HG02884 (cell line): Measurements from ENCODE around the gene STARD13.
"Not testable (repeated sequence)": the region's sequence is repeated elsewhere in the genome, so short reads cannot be mapped to it uniquely, and the experiment has no call there.

ENCODE experiments used
- ATAC-seq: cut with Tn5 transposase; IDR thresholded peaks from one replicate; pipeline ENCODE4 v1.9.1; 2021; ENCODE audit warnings: mild to moderate bottlenecking, moderate library complexity; ENCODE audit not compliant: unreplicated experiment

The STARD13 gene

DNA sequence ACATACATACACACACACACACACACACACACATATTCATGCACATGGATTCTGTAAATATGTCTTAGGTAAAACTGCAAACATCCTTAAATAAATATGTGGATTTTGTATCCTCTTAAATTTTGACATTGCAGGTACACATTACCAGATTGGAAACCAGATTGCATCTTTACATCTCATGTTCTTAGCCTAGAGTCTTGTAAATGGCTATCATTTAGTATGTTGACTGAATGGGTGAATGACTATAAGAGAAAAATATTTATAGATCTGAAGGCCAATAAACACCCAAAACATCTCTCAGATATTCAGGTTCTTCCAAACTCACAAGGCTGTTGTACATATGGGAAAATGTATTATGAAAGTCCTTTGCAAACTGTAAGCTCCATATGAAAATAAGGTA lies 104.3 kb downstream of the STARD13 start:
- no peak for ATAC-seq

DNA sequence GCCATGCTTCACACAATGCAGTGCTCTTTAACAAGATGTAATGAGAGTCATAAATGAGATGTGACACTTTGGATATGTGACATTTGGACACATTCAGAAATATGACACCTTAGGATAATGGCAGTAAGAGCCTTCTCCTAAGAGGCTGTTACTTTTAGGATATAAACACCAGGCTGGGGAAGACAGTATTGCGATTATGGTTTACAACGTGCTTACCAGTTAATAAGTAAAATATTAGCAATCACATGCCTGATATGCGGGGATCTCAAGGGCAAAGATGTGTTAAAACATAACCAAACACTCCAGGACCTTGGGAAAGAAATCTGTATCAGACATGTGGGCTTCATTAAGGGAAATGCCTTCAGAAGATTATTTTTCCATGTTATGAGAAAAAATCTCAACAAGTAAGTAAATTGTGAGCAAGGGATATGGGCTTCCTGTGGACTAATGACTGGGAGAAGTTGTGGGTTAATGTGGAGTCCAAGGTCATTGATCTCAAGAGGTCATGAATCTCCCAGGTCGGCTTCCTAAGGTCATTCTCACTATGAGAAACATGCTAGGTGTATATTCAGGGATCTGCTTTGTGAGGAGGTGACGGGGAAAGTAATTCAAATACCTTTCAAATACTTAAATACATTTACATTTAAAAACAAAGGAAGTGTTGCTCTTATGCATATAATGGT lies 105.3 kb downstream of the STARD13 start:
- no peak for ATAC-seq

DNA sequence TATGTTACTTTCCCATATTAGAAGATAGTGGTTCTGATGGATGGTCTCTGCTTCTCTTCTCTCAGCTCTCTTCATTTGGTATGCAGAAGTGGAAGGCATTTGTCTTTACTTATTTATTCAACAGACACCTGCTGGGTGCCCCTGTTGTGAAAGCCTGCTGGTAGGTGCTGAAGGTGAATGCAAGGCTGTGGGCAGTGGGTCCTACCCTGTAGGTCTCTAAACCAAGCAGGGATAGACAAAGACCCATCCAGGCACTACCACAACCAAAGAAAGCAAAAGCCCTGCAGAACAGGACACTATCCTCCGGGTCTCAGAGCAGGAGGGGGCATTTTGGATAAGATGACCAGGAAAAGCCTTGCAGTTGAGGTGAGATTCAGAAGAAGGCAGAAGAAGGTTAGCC lies 106.1 kb downstream of the STARD13 start:
- no peak for ATAC-seq

DNA sequence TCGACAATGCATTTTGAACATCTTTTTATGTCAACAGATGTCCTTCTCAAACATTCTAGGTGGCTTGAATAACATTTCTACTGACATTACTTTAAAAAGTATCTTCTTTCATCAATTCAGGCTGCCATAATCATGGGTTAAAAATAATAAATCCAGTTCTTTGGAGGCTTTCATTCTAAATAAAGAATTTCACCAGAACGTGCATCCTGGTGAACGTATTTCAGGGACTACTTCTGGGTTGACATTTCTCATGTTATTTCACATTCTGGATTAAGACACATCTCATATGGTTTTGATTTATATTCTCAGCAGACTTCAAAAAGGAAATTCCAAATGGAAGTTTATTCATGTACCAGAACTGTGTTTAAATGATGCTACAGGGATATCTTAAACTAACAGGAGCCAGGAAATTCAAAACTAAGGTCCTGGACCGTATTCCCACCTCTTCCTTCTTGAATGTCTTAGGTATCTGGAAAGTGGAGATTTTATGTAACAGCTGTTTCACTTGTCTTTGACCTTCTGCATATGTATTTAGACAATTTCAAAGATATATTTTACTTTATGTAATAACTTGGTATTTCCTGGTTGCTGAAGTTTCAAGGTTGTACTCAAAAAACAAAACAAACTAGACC lies 107.2 kb downstream of the STARD13 start:
- no peak for ATAC-seq

DNA sequence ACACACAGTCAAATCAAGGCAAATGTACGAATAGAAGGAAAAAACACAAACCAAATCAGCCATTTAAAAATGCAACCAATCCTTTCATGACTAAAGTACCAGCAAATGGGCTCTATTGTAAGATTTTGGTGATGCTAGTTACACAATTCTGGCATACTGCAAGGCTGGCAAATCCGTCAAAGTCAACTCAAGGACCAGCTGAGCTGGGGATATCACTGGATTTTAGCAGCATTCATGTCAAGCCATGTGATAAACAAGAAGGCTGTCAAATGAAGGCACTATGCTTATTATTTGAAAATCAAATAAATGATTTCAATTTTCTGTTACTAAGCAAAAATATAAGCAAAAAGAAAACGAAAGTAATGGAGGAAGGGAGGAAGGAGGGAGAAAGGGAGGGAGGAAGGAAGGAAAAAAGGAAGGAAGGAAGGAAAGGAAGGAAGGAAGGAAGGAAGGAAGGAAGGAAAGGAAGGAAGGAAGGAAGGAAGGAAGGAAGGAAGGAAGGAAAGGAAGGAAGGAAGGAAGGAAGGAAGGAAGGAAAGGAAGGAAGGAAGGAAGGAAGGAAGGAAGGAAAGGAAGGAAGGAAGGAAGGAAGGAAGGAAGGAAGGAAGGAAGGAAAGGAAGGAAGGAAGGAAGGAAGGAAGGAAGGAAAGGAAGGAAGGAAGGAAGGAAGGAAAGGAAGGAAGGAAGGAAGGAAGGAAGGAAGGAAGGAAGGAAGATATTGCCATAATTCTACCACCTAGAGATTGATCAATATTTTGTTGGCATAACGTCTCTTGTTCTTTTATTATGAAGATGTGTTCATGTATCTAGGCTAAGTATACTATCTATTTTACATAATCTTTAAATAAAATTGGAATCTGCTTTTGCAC lies 108.0 kb downstream of the STARD13 start:
- not testable (repeated sequence) for ATAC-seq

DNA sequence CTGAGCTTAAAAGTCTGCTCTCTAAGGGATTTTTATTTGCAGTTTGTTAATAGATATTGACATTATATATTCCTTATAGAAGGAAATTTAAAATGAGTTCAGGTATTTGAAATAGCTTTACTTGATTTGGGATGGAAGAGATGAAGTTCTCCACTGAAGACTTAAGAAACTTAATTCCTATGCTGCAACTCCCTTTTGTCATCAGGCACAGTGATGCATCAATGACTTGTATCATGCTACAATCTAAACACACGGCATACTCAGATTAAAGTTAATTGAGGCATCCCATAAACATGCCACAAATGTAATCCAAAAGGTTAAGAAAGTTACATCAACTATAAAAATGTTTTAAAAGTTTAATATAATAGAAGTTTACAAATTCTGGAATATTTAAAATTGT lies 109.0 kb downstream of the STARD13 start:
- no peak for ATAC-seq

DNA sequence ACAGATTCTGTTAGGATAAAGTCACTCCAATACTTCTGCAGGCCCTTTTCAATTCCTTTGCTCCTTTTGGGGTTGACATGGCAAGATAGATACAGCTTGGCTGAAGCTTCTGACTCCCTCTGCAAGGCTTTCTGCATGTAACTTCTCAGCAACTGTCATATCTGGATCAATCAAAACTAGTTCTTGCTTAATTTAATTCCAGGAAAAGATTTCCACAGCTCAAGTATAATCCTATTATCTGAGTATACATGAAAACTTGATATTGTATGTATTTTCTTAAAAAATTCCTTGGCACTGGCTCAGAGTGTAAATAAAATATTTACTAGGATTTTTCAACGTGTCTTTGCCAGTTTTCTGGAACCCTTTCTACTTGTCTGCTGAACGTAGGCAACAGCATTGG lies 109.6 kb downstream of the STARD13 start:
- ATAC-seq = no peak

DNA sequence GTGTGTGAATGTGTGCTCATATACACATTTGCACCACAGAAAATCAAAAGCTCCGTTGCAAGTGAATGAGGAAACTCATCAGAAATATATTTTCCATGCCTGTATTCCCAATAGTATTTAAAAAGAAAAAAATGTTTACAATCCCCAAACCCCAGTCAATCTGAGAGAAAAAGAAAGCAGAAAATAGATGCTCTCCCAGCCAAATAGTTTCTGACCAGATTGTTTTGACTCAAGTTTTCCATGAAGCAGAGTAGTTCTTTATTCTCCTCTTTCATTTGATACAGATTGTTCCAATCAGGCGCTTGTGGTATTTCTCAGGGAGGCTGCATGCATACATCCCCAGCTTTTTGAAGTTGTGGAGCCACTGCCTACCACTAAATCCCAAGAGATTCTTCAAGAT lies 110.6 kb downstream of the STARD13 start:
- ATAC-seq = no peak

DNA sequence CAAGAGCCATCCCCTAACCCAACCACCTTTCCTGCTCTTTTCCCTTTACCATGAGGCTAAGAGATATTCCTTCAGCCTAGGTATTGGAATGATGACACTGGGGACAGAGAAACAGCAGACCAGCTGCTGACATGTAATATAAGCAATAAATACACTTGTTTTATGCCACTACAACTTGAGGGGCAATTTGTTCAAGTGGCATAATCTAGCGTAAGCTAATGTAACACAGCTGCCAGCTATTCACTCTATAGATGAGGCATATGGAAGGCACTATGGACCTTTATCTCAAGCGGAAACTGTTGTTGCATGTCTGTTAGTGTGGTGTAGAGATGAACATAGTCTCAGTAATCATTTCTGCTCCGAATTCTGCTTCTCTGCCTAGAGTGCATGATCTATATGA lies 111.1 kb downstream of the STARD13 start:
- no peak for ATAC-seq

DNA sequence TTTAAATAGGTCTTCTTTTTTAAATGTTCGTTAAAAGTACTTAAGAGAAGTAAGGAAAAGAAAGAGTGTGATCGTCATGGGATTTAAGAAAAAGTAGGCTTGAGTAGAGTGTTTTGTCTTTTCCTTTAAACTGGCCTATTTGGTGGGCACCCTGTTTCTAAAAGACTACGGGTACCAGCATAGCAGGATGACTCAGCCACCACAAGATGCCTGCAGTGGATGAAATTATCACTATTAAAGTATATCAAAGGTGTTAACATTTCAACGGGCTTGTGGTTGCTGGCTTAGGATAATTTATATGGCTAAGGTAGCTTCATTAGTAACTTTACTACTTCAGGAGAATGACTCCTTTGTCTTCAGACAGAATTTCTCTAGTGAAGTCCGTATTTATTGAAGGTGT lies 112.6 kb downstream of the STARD13 start:
- ATAC-seq = no peak

DNA sequence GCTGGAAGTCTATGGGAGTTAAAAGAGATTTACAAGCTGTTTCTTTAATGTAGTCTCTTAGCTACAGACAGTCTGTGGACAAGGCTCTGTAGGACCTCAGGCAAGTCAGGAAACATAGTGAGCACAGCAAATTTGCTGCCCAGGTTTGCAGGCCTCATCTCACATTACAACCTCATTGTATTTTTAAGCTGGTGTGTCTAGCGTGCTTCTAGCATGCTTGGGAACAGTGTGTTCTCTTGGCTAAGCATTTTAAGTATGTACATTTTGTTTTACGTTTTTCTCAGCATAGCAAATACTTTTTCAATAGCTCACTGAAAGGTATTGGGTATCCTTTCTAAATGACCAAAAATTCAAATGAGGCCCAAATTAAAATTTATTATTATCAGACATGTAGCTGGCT lies 113.2 kb downstream of the STARD13 start:
- no peak for ATAC-seq

DNA sequence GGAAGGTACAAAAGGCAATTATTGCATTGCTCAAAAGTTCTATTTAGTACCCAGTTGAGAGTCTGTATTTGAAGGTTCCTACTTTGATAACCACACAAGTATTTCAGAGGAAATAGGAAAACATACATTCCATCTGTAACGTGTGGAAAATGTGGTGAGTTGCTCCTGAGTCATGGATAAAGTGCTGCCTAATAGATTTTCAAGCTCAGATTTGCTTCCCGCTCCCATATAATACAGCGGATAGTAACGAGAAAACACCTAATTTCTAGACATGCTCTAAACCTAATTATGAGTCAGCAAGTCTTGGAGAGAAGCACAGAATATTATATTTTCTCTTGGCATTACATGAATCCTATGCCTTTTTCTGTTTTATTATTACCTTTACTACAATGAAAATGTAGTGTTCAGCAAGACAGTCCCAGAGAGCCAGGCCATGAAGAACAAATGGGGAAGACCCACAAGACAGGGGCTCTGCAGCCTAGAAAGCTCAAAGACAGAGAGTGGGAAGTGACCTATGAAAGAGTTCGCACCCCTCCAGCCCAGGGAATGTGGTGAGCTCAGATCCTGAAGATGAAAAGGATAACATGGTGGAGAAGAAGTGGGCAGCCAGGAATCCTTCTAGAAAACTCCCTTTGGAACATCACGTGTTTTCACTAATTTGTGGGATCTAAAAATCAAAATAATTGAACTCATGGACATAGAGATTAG lies 116.1 kb downstream of the STARD13 start:
- ATAC-seq = no peak

DNA sequence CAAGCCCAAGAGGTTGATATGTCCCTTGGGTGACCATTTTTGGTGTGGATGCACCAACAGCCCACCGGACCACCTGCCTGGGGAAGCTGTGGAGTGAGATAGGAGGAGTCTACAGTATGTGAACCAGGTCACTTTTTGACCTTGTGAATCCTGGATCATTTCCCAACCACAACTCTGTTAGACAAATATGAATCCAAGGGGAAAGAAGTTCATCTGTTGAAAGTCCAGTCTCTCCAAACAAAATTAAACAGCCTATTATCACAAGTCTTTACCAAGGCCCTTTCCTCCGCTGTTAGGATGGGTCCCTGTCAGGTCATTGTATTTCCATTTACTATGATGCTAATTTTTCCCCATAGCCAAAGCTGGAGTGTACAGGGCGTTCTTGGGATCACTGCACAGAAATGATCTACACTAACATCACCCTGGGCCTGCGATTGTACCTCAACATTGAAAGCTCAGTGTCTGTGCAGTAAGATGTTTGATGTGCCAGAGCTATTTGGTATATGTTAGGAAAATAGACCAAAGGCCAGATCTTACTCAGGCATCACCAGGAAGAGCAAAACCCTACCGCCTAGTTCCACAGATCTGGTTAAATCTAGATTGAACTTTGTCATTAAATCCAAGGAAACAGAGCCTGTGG lies 117.1 kb downstream of the STARD13 start:
- ATAC-seq = no peak

DNA sequence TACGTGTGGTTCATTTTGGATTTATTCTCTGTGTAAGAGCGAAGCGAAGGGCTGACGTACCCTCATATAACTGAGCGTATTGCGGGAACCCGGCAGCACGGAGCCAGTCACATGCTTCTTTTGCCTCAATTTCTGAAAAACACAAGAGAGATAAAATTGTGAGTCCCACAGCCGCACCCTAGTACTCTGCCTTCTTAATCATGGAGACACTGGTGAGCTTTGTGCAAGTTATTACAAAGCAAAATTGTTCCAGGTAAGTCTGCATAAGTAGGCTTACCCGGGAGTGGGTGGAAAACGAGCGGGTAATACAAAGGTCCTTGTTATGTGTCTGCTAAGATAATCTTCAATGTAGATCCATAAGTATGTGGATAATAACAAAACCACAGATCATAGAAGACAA lies 118.1 kb downstream of the STARD13 start:
- ATAC-seq = no peak

DNA sequence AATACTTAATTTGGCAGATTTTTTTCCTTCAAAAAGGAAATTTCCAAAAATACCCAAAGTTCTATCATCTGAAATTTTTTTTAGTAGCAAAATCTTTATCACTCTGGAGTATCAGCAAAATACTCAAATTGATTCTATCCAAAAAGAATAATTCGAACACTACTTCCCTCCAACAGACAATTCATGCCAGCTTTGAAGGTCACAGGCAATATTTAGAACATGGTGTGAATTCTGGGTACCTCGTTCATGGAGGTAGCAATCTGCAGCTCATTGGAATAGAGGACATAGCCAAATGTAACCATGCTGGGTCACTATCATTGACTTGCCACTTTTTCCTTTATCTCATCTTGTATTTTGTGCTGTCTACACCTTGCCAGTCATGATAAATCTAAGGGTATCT lies 119.8 kb downstream of the STARD13 start:
- no peak for ATAC-seq

DNA sequence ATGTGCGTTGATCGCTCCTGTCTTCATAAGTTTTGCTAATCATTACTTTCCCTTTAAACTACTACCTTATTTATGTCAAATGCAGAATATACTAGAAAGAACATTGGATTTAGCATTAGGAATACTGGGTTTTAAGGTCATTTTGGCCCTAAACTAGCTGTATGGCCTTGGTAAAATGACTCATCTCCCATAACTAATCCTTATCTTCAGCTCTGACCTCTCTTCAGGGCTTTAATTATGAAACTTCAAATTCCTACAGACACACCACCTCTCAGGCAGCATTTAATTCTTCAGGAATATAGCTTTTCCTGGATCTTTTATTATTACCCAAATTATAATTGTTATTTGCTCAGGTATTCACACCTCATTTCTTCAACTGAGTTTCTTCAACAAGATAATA lies 121.2 kb downstream of the STARD13 start:
- no peak for ATAC-seq

DNA sequence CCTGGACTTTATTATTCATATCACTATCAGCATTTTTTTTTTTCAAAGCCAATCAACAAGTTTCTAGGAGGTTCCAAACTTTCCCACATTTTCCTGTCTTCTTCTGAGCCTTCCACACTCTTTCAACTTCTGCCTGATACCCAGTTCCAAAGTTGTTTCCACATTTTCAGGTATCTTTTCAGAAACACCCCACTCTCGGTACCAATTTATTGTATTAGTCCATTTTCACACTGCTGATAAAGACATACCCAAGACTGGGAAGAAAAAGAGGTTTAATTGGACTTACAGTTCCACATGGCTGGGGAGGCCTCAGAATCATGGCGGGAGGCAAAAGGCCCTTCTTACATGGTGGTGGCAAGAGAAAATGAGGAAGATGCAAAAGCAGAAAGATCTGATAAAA lies 122.8 kb downstream of the STARD13 start:
- not testable (repeated sequence) for ATAC-seq

DNA sequence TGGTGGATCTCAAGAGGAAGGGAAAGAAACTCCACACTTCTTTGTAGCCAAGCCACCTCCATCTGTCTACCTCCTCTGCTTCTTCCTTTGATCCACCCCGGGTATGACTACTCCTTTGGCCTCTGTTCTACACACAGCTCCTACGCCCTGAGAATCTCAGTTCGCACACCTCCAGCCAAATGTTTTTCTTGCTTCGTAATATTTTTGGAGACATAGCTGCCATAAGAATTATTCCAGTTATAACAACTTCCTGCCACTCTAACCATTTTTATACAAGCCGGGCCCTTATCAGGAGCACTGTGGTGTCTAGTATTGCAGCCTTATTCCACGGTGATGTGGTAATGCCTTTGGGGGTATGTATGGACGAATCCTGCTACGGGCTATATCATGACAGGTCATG lies 126.7 kb downstream of the STARD13 start:
- ATAC-seq = no peak

DNA sequence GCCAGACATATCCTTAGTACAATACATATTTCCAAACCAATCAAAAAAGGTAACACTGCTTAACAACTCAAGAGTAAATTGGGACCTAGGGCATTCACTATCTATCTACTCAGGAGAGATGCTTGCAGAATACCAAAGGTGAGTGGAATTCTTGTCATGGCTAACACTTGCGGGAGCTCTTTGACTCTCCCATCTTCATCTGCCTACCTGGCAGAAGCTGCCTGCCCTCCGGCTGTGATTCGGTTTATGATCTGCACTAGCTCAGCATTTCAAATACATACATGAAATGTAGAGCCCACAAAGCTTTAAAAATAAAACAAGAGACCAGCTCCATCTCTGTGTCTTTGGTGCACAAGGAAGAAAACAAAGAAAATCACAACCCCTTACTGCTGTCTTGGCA lies 127.3 kb downstream of the STARD13 start:
- ATAC-seq = no peak

DNA sequence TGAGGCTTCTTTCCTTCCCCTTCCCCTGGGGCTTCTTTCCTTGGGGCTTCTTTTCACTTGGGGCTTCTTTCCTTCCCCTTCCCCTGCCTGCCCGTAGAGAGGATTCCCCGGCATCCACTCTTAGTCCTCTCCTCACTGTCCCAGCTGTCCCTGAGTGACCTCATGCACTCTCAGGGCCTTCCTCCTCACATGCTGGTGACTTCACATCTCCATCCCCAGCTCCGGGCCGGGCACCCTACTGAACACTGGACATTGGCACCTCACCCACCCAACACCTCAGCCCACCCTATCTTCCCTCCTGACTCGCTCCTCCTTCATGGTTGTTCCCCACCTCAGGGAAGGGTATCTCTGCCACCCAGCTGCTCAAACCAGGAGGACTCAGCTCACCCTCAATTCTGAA lies 130.6 kb downstream of the STARD13 start:
- ATAC-seq = no peak
